Measurements from ENCODE around the gene IGFALS.

IGFALS gene

GRCh38 chr16:1775006-1775845 lies 18.3 kb downstream of the IGFALS start:
- H3K4me3 ChIP-seq (ENCODE audit: low read depth, low read length): no peak overlapping the region
- TF ChIP-seq, protein P1, sequence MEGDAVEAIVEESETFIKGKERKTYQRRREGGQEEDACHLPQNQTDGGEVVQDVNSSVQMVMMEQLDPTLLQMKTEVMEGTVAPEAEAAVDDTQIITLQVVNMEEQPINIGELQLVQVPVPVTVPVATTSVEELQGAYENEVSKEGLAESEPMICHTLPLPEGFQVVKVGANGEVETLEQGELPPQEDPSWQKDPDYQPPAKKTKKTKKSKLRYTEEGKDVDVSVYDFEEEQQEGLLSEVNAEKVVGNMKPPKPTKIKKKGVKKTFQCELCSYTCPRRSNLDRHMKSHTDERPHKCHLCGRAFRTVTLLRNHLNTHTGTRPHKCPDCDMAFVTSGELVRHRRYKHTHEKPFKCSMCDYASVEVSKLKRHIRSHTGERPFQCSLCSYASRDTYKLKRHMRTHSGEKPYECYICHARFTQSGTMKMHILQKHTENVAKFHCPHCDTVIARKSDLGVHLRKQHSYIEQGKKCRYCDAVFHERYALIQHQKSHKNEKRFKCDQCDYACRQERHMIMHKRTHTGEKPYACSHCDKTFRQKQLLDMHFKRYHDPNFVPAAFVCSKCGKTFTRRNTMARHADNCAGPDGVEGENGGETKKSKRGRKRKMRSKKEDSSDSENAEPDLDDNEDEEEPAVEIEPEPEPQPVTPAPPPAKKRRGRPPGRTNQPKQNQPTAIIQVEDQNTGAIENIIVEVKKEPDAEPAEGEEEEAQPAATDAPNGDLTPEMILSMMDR (IDR thresholded peaks at IDR 0.05; ENCODE audit: borderline replicate concordance, insufficient read depth, low read depth, low read length): no peak

GRCh38 chr16:1774448-1774780 lies 19.1 kb downstream of the IGFALS start:
- TF ChIP-seq, protein P1 (IDR thresholded peaks at IDR 0.05; ENCODE audit: borderline replicate concordance, insufficient read depth, low read depth, low read length): no peak
- H3K4me3 ChIP-seq (ENCODE audit: low read depth, low read length): peak overlapping the region; percentile 96

GRCh38 chr16:1773703-1774447 lies 19.6 kb downstream of the IGFALS start:
- peak overlapping the region; percentile 96 for H3K4me3 ChIP-seq (ENCODE audit: low read depth, low read length)
- TF ChIP-seq, protein P1 (IDR thresholded peaks at IDR 0.05; ENCODE audit: borderline replicate concordance, insufficient read depth, low read depth, low read length): no peak

DNA sequence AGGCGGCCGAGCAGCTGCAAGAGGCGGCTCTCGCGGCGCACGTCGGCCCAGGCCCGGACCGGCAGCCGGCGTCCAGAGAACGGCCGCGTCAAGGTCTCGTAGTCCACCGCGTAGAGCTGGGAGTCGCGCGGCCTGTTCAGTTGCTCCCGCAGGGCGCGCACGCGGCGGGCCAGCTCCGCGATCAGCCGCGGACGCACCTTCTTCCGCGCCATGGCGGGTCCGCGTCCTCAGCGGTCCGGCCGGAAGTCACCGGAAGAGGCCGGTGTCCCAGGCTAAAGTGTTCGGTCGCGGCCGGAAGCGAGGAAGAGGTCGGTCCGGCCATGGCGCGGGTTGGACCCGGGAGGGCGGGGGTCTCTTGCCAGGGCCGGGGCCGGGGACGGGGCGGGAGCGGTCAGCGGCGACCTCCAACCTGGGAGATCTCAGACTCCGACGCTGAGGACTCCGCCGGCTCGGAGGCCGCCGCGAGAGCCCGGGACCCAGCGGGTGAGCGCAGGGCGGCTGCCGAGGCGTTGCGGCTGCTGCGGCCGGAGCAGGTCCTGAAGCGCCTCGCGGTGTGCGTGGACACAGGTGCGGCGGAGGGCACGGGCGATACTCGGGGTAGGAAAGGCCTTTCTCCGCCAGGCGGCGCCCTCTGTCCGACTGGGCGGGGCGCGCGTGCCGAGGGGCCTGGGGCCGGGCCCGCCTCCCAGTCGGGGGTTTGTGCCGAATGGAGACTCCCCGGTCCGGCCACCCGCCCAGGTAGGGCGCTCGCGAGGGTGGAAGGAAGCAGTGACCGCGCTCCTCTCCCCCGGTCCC lies 20.4 kb downstream of the IGFALS start, which contains the start of gene MRPS34:
MRPS34 (minus strand) TSS at position 227 of the 795 bp plus-strand sequence; CDS start at position 212, 15 bp downstream.
- peak within 1 kb of the TSS; percentile 96 for H3K4me3 ChIP-seq (ENCODE audit: low read depth, low read length)
- TF ChIP-seq, protein P1 (IDR thresholded peaks at IDR 0.05; ENCODE audit: borderline replicate concordance, insufficient read depth, low read depth, low read length): peak; percentile 88

DNA sequence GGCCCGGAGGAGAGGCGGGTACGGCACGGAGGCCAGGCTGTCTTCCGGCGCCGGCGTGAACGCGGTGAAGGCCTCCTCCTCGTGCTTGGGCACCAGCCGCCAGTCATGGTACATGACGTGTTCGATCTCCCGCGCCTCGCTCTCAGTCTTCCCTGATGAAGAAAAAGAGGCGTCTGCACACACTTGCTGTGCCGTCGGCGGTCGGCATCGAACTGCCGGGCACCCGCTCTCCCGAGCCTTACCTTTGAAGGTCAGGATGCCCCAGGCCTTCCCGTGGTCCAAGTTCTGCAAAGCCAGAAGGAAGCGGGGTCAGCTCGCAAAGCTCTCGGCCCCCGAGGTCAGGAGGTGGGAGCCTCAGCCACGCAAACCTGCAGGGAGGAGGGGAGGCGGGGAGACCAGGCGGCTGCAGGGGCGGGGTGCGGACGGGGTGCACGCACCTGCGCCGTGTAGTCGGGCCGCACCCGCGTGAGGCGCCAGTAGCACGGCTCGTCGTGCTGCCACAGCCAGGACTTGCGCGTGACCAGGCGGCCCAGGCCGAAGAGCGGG lies 21.1 kb downstream of the IGFALS start, which contains the start of gene EME2:
EME2 (plus strand) TSS at position 449 of the 546 bp plus-strand sequence. CDS start 418 bp downstream, outside the sequence.
- H3K4me3 ChIP-seq (ENCODE audit: low read depth, low read length): peak within 1 kb of the TSS; percentile 96
- TF ChIP-seq, protein P1 (IDR thresholded peaks at IDR 0.05; ENCODE audit: borderline replicate concordance, insufficient read depth, low read depth, low read length): no peak

DNA sequence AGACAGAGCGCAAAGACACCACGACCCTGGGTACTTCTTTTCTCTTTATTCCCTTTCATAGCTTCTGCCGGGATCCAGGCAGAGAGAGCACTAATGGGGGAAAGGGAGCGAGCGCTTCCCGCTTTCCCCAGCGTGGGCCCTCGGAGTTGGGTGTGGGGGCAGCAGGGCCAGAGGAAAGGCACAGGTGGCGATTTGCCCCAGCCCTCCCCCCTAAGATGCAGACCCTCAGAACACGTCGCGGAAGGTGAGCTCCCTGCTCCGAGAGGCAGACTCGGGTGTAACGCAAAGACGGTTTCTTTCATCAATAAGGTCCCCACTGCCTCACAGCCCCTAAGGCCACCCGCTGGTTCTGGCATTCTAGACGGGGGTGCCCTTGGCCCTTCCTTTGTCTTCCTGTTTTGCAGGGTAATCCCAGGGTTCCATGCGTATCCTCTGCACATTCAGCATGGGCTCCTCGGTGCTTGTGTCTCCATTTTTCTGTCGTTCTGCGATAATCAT lies 21.6 kb downstream of the IGFALS start:
- peak overlapping the region; percentile 96 for H3K4me3 ChIP-seq (ENCODE audit: low read depth, low read length)
- TF ChIP-seq, protein P1 (IDR thresholded peaks at IDR 0.05; ENCODE audit: borderline replicate concordance, insufficient read depth, low read depth, low read length): no peak
